H1 (cell line): ENCODE data around the gene RNGTT. TPM values are rescaled to one million over a fixed set of nuclear protein-coding genes. Genes with fewer than 3 reads are reported as not detected.

Experiments used
- CTCF ChIA-PET: fragments of 300-600 bp; sonication (Branson Sonifier 250); formaldehyde crosslinking; loops from one replicate; lab custom pipeline; 2021; ENCODE audit not compliant: partially characterized antibody; lab: Charles Lee
- POLR2A ChIA-PET: fragments of 300-600 bp; sonication (Branson Sonifier 250); formaldehyde crosslinking; loops from one replicate; lab custom pipeline; 2021; ENCODE audit warnings: inconsistent platforms; ENCODE audit not compliant: partially characterized antibody; lab: Charles Lee
- DNase-seq, 2 experiments: peaks; one replicate each; pipeline versions ENCODE4 v3.0.0 to v3.0.0-alpha.2; 2010 to 2022; ENCODE audit warnings: low spot score in 2 of 2, low read depth in 1 of 2, mixed read lengths in 1 of 2
- FAIRE-seq: peaks from 2 replicates; lab custom pipeline; 2011; peaks lifted over from hg19 to GRCh38; lab: Jason Lieb, UNC
- H2AFZ ChIP-seq: 2 replicates; pipeline ENCODE4 v1.8.1; 2012; ENCODE audit warnings: low read length, inconsistent platforms
- H2AK5ac ChIP-seq: 2 replicates; pipeline ENCODE4 v1.6.1; 2013; ENCODE audit warnings: low read depth, low read length
- H2BK120ac ChIP-seq: replicated peaks from 2 replicates; pipeline ENCODE3; 2013; ENCODE audit warnings: low read depth, low read length, inconsistent platforms
- H2BK12ac ChIP-seq: 2 replicates; pipeline ENCODE4 v1.6.1; 2013; ENCODE audit warnings: low read depth, low read length
- H2BK15ac ChIP-seq: 2 replicates; pipeline ENCODE4 v1.6.1; 2013; ENCODE audit warnings: low read length
- H2BK20ac ChIP-seq: 2 replicates; pipeline ENCODE4 v1.6.1; 2013; ENCODE audit warnings: low read length
- H2BK5ac ChIP-seq: 2 replicates; pipeline ENCODE4 v1.6.1; 2013; ENCODE audit warnings: low read depth, low read length
- H3K14ac ChIP-seq: 2 replicates; pipeline ENCODE4 v1.6.1; 2013; ENCODE audit warnings: inconsistent platforms; ENCODE audit not compliant: insufficient read length
- H3K18ac ChIP-seq: 2 replicates; pipeline ENCODE4 v1.6.1; 2013; ENCODE audit warnings: low read length; ENCODE audit errors: extremely low read depth
- H3K23ac ChIP-seq: 2 replicates; pipeline ENCODE4 v1.6.1; 2013; ENCODE audit warnings: inconsistent platforms; ENCODE audit not compliant: insufficient read length
- H3K23me2 ChIP-seq: 2 replicates; pipeline ENCODE4 v1.6.1; 2013; ENCODE audit warnings: low read depth, low read length
- H3K27ac ChIP-seq: 2 replicates; pipeline ENCODE4 v1.6.1; 2011; ENCODE audit warnings: low read depth, low read length, inconsistent platforms
- H3K27me3 ChIP-seq, 4 experiments: replicated peaks in 1 of 4; 1 replicate in 1 of 4; 2 replicates in 3 of 4; pipeline versions ENCODE4 v1.6.1 to v1.8.1; 2011 to 2013; ENCODE audit warnings: low read length in 3 of 4, mild to moderate bottlenecking in 3 of 4, inconsistent platforms in 2 of 4, mixed read lengths in 2 of 4, moderate library complexity in 1 of 4; ENCODE audit not compliant: control insufficient read depth in 3 of 4, insufficient read depth in 3 of 4; ENCODE audit errors: extremely low read depth in 1 of 4
- H3K36me3 ChIP-seq, 4 experiments: 2 replicates each; pipeline versions ENCODE4 v1.6.1 to v1.8.1; 2011 to 2013; ENCODE audit warnings: mild to moderate bottlenecking in 4 of 4, low read length in 3 of 4, moderate library complexity in 2 of 4, control low read depth in 1 of 4, inconsistent platforms in 1 of 4; ENCODE audit not compliant: insufficient read depth in 4 of 4, control insufficient read depth in 2 of 4
- H3K4ac ChIP-seq: replicated peaks from 2 replicates; pipeline ENCODE3; 2013; ENCODE audit warnings: low read length, low read depth, mixed read lengths, inconsistent platforms; ENCODE audit not compliant: insufficient read length
- H3K4me1 ChIP-seq, 4 experiments: replicated peaks in 1 of 4; 1 replicate in 1 of 4; 2 replicates in 3 of 4; pipeline versions ENCODE4 v1.6.1 to v1.8.1; 2011 to 2013; ENCODE audit warnings: low read length in 3 of 4, inconsistent platforms in 2 of 4, mixed read lengths in 1 of 4; ENCODE audit not compliant: insufficient read depth in 4 of 4, control insufficient read depth in 3 of 4
- H3K4me2 ChIP-seq, 2 experiments: 2 replicates each; pipeline versions ENCODE4 v1.6.1 to v1.8.1; 2011 to 2013; ENCODE audit warnings: low read depth in 2 of 2, low read length in 2 of 2, control low read depth in 1 of 2, inconsistent platforms in 1 of 2, mild to moderate bottlenecking in 1 of 2; ENCODE audit not compliant: insufficient read depth in 1 of 2
- H3K4me3 ChIP-seq, 4 experiments: fragments of 200-600, 300-600 bp in 1 of 4; sonication (generic), shearing (Covaris generic), sonication (Bioruptor Twin) in 1 of 4; 2 replicates each; pipeline versions ENCODE4 v1.5.1 to v1.8.1; 2011 to 2016; ENCODE audit warnings: low read length in 4 of 4, low read depth in 3 of 4, control low read depth in 2 of 4, inconsistent platforms in 2 of 4, mild to moderate bottlenecking in 2 of 4, mixed read lengths in 1 of 4, moderate library complexity in 1 of 4; ENCODE audit not compliant: insufficient read depth in 2 of 4; ENCODE audit errors: extremely low read depth in 1 of 4
- H3K56ac ChIP-seq: replicated peaks from 2 replicates; pipeline ENCODE3; 2013; ENCODE audit warnings: low read depth, mild to moderate bottlenecking, mixed read lengths, low read length, inconsistent platforms; ENCODE audit not compliant: insufficient read length
- H3K79me1 ChIP-seq: 2 replicates; pipeline ENCODE4 v1.6.1; 2013; ENCODE audit warnings: low read depth, low read length, control low read depth
- H3K79me2 ChIP-seq, 2 experiments: 2 replicates each; pipeline versions ENCODE4 v1.6.1 to v1.8.1; 2012 to 2013; ENCODE audit warnings: low read length in 2 of 2, mild to moderate bottlenecking in 2 of 2, inconsistent platforms in 1 of 2; ENCODE audit not compliant: insufficient read depth in 2 of 2, control insufficient read depth in 1 of 2
- H3K9ac ChIP-seq, 4 experiments: replicated peaks in 1 of 4; 1 replicate in 1 of 4; 2 replicates in 3 of 4; pipeline versions ENCODE4 v1.6.1 to v1.8.1; 2011 to 2013; ENCODE audit warnings: low read depth in 3 of 4, low read length in 3 of 4, control low read depth in 2 of 4, mild to moderate bottlenecking in 2 of 4, moderate library complexity in 2 of 4, inconsistent platforms in 1 of 4; ENCODE audit errors: extremely low read depth in 1 of 4
- H3K9me3 ChIP-seq, 2 experiments: 2 replicates each; pipeline versions ENCODE4 v1.6.1 to v1.8.1; 2012 to 2013; ENCODE audit warnings: mild to moderate bottlenecking in 2 of 2, moderate library complexity in 2 of 2, control low read depth in 1 of 2, inconsistent platforms in 1 of 2, low read depth in 1 of 2, low read length in 1 of 2, mixed read lengths in 1 of 2; ENCODE audit not compliant: insufficient read depth in 2 of 2
- H4K20me1 ChIP-seq, 2 experiments: replicated peaks in 1 of 2; 2 replicates each; pipeline versions ENCODE3 to v1.8.1; 2011 to 2013; ENCODE audit warnings: inconsistent platforms in 2 of 2, low read length in 2 of 2, mild to moderate bottlenecking in 1 of 2; ENCODE audit not compliant: insufficient read depth in 2 of 2, control insufficient read depth in 1 of 2
- H4K5ac ChIP-seq: 2 replicates; pipeline ENCODE4 v1.6.1; 2013; ENCODE audit warnings: low read length, low read depth, mixed read lengths, inconsistent platforms; ENCODE audit not compliant: insufficient read length
- H4K8ac ChIP-seq: 2 replicates; pipeline ENCODE4 v1.8.0; 2013; ENCODE audit warnings: mild to moderate bottlenecking, moderate library complexity, low read length, inconsistent platforms; ENCODE audit not compliant: insufficient read depth; ENCODE audit errors: extremely low read depth
- H4K91ac ChIP-seq: replicated peaks from 2 replicates; pipeline ENCODE3; 2013; ENCODE audit warnings: low read length, mixed read lengths, inconsistent platforms; ENCODE audit not compliant: insufficient read length
- CBX8 ChIP-seq: fragments of 300-800, 300-1000 bp; sonication (generic); IDR thresholded peaks from 2 replicates; pipeline ENCODE4 v1.7.1; 2016; ENCODE audit warnings: low read depth, low read length, borderline replicate concordance
- CHD1 ChIP-seq: IDR thresholded peaks from 2 replicates; pipeline ENCODE4 v1.6.1; 2012; ENCODE audit warnings: low read depth, low read length, improper control_type of control experiment
- CREB1 ChIP-seq: IDR thresholded peaks from 2 replicates; pipeline ENCODE4 v1.6.1; 2012; ENCODE audit warnings: inconsistent platforms
- EGR1 ChIP-seq: IDR thresholded peaks from 2 replicates; pipeline ENCODE4 v1.6.1; 2011; ENCODE audit warnings: low read depth, low read length, borderline replicate concordance
- EZH2 ChIP-seq: fragments of 200-600 bp; sonication (generic); IDR thresholded peaks from 2 replicates; pipeline ENCODE4 v1.7.1; 2012; ENCODE audit warnings: low read depth, mild to moderate bottlenecking, moderate library complexity, low read length, inconsistent platforms; ENCODE audit not compliant: severe bottlenecking
- KDM4A ChIP-seq: IDR thresholded peaks from one replicate; pipeline ENCODE4 v1.7.1; 2012; ENCODE audit warnings: low read depth, mild to moderate bottlenecking, moderate library complexity, low read length, inconsistent platforms; ENCODE audit not compliant: severe bottlenecking
- KDM5A ChIP-seq: fragments of 200-600 bp; IDR thresholded peaks from 2 replicates; pipeline ENCODE4 v1.7.1; 2012; ENCODE audit warnings: mild to moderate bottlenecking, low read length, inconsistent platforms, mixed read lengths
- MAFK ChIP-seq: IDR thresholded peaks from 2 replicates; pipeline ENCODE4 v1.6.1; 2012; ENCODE audit warnings: low read depth, mild to moderate bottlenecking, improper control_type of control experiment, low read length
- PHF8 ChIP-seq: fragments of 200-600 bp; sonication (generic); conservative IDR thresholded peaks from 2 replicates; pipeline ENCODE4 v1.7.1; 2012; ENCODE audit warnings: low read depth, mild to moderate bottlenecking, inconsistent platforms, low read length, moderate library complexity
- TAF7 ChIP-seq: optimal IDR thresholded peaks from 2 replicates; pipeline ENCODE3; 2011; ENCODE audit warnings: low read depth, mild to moderate bottlenecking, inconsistent platforms, low read length, moderate library complexity, borderline replicate concordance
- WGBS, 2 experiments: shearing (Covaris generic) in 1 of 2; methylation state at CpG; one replicate each; pipeline versions ENCODE4 v1.1.6 to v1.1.7; 2013 to 2015; ENCODE audit warnings: low lambda C conversion rate in 2 of 2, mixed read lengths in 2 of 2, inconsistent platforms in 1 of 2, low coverage in 1 of 2, missing lambda C conversion rate in 1 of 2; ENCODE audit not compliant: insufficient replicate concordance in 2 of 2, insufficient coverage in 1 of 2, insufficient read length in 1 of 2; ENCODE audit errors: extremely low coverage in 1 of 2, missing lambda C conversion rate in 1 of 2; 5-methylcytosine and 5-hydroxymethylcytosine counted together
- polyA plus RNA-seq, 7 experiments: library from polyadenylated mRNA; depleted of rRNA in 3 of 7; stranded (reverse) in 5 of 7; unstranded in 2 of 7; fragments of >200 nt in 5 of 7; fragments of 200-250 nt in 2 of 7; gene quantifications; 1 replicate in 5 of 7; 2 replicates in 1 of 7; 4 replicates in 1 of 7; pipeline versions ENCODE4 v1.2.1 to v1.2.3, GENCODE V29; 2011 to 2013; ENCODE audit warnings: missing spikeins in 2 of 7, mixed read lengths in 2 of 7
- total RNA-seq: library from RNA; stranded (reverse); fragmentation: NEBNext Ultra II Directional; extraction: Animal tissue kit (Norgen Biotek cat#: 25700); gene quantifications from 2 replicates; pipeline ENCODE4 v1.2.1, GENCODE V29; 2021
- TF ChIP-seq, protein P1 (sequence below): IDR thresholded peaks from 2 replicates; pipeline ENCODE4 v1.6.1; 2012; ENCODE audit warnings: inconsistent platforms
- TF ChIP-seq, protein P2 (sequence below): IDR thresholded peaks from 2 replicates; pipeline ENCODE4 v1.6.1; 2012; ENCODE audit warnings: inconsistent platforms

RNGTT gene
- total and polyA plus RNA-seq, 2 of the 8 experiments (the other 6 are each of a cell fraction or from before 2014, with no cell fraction given), result 3.6 to 21.2 TPM

DNA sequence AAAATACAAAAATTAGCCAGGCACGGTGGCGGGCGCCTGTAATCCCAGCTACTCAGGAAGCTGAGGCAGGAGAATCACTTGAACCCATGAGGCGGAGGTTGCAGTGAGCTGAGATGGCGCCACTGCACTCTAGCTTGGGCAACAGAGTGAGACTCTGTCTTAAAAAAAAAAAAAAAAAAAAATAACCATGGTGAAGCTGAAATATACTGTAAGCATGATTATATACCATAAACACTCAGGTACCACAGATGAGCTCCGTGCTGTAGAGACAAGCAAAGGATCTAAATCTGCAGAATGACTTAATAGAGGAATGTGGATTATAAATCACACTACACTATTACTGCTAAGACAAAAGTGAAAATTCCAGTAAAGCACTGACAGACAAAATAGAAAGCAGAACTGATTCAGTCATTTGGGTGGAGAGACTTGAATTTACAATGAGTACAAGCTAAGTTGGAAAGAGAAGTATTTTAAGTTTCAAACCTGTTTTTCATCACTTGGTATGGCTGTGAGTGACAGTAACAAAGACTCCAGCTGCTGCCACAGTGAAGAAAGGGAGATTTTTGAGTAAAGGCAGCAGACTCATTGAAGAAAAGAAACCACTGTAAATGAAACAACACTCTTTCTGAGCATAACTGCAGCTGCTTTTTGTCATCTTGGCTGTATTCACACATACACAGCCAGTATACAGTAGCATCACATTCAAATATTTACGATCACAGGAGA is 322.1 kb downstream of the RNGTT start:
- no peaks in the 10 kb centered on the region for H3K36me3 ChIP-seq
- TF ChIP-seq CHD1, result no peak
- no peak for TF ChIP-seq TAF7
- no peak for TF ChIP-seq CBX8
- TF ChIP-seq, protein P1, sequence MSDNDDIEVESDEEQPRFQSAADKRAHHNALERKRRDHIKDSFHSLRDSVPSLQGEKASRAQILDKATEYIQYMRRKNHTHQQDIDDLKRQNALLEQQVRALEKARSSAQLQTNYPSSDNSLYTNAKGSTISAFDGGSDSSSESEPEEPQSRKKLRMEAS, result no peak
- TF ChIP-seq EGR1, result no peak
- TF ChIP-seq KDM5A, result no peak
- TF ChIP-seq CREB1, result no peak
- TF ChIP-seq, protein P2, sequence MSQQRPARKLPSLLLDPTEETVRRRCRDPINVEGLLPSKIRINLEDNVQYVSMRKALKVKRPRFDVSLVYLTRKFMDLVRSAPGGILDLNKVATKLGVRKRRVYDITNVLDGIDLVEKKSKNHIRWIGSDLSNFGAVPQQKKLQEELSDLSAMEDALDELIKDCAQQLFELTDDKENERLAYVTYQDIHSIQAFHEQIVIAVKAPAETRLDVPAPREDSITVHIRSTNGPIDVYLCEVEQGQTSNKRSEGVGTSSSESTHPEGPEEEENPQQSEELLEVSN, result no peak
- no peak for TF ChIP-seq KDM4A
- no peak for TF ChIP-seq PHF8
- no peak for TF ChIP-seq EZH2
- no peak for TF ChIP-seq MAFK

More for the DNA sequence above, 322.1 kb downstream of the RNGTT start:
- no peak overlapping the region for H3K23ac ChIP-seq
- no peak overlapping the region for H3K4ac ChIP-seq
- H2BK5ac ChIP-seq, result no peak overlapping the region
- H3K14ac ChIP-seq, result no peak overlapping the region
- H3K4me3 ChIP-seq, result no peak overlapping the region
- H3K9me3 ChIP-seq, result no peaks in the 10 kb centered on the region
- H4K5ac ChIP-seq, result no peak overlapping the region
- FAIRE-seq, result no peak
- H2BK15ac ChIP-seq, result no peak overlapping the region
- no peaks in the 10 kb centered on the region; the same call in 1 of the 2 replicates for H3K79me1 ChIP-seq
- H3K4me2 ChIP-seq, result no peak overlapping the region
- H2AFZ ChIP-seq, result no peak overlapping the region
- no peak overlapping the region for H3K18ac ChIP-seq
- no peaks in the 10 kb centered on the region for H3K27me3 ChIP-seq
- no peaks in the 10 kb centered on the region for H3K23me2 ChIP-seq
- H4K8ac ChIP-seq, result no peak overlapping the region
- POLR2A ChIA-PET, result no interaction called here
- H2AK5ac ChIP-seq, result no peak overlapping the region
- no peaks in the 10 kb centered on the region for H3K79me2 ChIP-seq
- H3K27ac ChIP-seq, result no peak overlapping the region
- H3K56ac ChIP-seq, result no peak overlapping the region
- H3K4me1 ChIP-seq, result peaks cover 0 to 2% (median 0%) of the 10 kb centered on the region in 4 experiments; a peak in 1 of 7 replicates
- CTCF ChIA-PET, result interaction anchor here (0.9 to 1.8 kb wide), 3 partner anchors 8 to 16 kb away, joined by 3 to 4 read pairs (median 3); no protein-coding TSS in a partner anchor
- no peak overlapping the region for H2BK120ac ChIP-seq
- no peak for DNase-seq
- H2BK20ac ChIP-seq, result no peak overlapping the region
- no peak overlapping the region for H4K91ac ChIP-seq
- 89% methylated on average over 7 of the region's 7 CpGs; no CpG with 5 or more reads in 1 of the 2 experiments for WGBS, 2 experiments
- H3K9ac ChIP-seq, result no peak overlapping the region
- no peak overlapping the region for H2BK12ac ChIP-seq
- H4K20me1 ChIP-seq, result no peaks in the 10 kb centered on the region
